Suppressor macrophage (primary cell): Measurements from ENCODE around the gene STXBP1.
"Not testable (repeated sequence)": the region's sequence is repeated elsewhere in the genome, so short reads cannot be mapped to it uniquely, and the experiment has no call there.

Experiments
- DNase-seq, 4 experiments: peaks; one replicate each; pipeline ENCODE4 v3.0.0-alpha.2; 2020 to 2022

The STXBP1 gene

GRCh38 chr9:127614961-127615360 is 2.9 kb downstream of the STXBP1 start:
- peak in 2 of 4 experiments; percentile 20 to 25 for DNase-seq

DNA sequence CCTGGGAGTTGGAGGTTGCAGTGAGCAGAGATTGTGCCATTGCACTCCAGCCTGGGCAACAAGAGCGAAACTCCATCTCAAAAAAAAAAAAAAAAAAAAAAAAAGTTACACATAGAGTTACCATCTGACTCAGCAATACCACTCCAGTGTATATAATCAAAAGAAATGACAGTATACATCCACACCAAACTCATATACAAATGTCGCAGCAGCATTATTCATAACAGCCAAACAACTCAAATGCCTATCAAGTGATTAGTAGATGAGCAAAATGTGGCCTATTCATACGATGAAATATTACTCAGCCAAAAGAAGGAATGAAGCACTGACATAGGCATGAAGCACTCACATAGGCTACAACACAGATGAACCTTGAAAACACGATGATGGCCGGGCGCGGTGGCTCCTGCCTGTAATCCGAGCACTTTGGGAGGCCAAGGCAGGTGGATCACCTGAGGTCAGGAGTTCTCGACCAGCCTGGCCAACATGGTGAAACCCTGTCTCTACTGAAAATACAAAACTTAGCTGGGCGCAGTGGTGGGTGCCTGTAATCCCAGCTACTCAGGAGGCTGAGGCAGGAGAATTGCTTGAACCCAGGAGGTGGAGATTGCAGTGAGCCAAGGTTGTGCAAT is 9.4 kb downstream of the STXBP1 start:
- DNase-seq = not testable (repeated sequence)

GRCh38 chr9:127626752-127627493 is 14.8 kb downstream of the STXBP1 start:
- DNase-seq = no peak

DNA sequence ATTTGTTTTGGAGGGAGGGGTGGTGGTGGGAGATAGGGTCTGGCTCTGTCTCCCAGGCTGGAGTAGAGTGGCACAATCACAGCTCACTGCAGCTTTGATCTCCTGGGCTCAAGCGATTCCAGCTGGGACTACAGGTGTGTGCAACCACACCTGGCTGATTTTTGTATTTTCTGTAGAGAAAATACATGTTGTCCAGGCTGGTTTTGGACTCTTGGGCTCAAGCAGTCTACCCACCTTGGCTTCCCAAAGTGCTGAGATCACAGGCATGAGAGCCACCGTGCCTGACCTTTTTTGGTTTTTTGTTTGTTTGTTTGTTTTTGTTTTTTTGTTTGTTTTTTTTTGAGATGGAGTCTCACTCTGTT is 15.4 kb downstream of the STXBP1 start:
- DNase-seq = no peak

GRCh38 chr9:127628758-127629467 is 16.8 kb downstream of the STXBP1 start:
- peak in 1 of 4 experiments; percentile 14 for DNase-seq

GRCh38 chr9:127629468-127630081 is 17.5 kb downstream of the STXBP1 start:
- peak; percentile 22 to 55 (median 42) for DNase-seq

DNA sequence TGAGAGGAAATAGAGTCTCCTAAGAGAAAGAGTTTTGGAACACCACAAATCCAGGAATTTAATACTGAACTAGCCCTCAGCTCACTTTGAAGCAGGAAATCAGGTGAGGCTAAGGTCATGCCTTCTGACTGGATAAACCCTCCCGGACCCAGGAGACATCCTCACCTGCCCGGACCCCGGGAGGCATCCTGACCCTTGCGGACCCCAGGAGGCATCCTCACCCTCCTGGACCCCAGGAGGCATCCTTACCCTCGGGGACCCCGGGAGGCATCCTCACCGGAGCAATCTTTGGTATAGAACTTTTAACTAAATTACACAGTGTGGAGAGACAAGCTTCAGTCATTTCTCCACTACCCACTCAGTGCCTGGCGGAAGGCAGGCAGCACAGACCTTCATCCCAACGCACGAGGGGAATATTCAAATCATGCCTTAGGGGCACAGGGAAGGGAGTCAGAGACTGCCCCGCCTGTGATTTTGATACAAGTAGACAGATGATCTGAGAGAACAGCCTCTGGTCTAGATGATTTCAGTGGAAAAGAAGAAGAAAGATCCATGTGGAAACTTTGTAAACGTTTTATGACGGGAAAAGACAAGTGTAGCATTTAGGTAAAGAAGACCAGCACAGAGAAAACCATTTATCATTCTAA is 21.3 kb downstream of the STXBP1 start:
- no peak for DNase-seq

- DNase-seq = no peak
These were observed 21.9 kb downstream of the STXBP1 start for GRCh38 chr9:127634021-127634420.

GRCh38 chr9:127634698-127635097 is 22.6 kb downstream of the STXBP1 start:
- DNase-seq = no peak

DNA sequence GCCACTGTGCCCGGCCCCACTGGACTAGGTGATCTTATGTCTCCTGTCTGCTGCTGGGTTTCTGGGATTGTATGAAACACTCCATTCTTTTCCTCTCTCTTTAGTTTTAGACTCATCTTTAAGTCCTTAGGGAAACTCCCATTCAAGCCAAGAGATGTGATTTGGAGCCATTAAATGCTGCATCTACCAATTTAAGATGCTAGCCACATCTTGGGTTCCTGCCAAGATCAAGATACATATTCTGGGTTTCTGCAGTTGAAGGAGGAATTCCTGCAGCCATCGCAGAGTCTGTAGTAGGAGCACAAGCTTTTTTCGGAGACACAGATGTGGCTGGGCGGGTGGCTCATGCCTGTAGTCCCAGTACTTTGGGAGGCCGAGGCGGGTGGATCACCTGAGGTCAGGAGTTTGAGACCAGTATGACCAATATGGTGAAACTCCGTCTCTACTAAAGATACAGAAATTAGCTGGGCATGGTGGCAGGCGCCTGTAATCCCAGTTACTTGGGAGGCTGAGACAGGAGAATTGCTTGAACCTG is 23.2 kb downstream of the STXBP1 start:
- no peak for DNase-seq

GRCh38 chr9:127637322-127637847 is 25.3 kb downstream of the STXBP1 start:
- no peak for DNase-seq

DNA sequence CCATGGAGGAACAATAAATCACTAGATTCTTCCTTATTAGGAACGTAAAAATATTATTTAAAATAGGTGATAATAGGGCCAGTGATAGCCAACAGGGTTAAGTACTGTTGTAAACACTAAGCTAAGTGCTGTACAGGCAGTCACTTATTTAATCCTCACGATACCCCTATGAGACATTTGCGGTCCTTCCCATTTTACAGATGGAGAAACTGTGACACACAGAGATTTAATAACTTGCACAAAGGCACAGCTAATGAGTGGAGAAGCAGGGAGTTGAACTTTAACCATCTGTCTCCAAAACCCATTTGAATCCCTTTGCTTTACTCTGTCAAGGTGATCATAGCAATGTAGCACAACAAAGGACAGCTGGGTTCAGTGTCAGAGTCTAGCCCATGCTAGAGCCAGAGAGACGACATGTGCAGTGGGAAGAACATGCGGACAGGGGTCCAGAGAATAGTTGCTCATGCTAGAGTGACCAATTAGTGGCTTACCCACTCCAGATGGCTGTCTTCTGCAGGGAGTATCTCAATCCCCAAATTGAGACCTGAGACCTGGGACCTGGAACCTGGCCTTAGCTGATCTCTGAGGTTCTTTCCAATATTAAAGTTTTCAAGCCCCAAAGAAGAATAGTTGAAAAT is 28.9 kb downstream of the STXBP1 start:
- no peak for DNase-seq

DNA sequence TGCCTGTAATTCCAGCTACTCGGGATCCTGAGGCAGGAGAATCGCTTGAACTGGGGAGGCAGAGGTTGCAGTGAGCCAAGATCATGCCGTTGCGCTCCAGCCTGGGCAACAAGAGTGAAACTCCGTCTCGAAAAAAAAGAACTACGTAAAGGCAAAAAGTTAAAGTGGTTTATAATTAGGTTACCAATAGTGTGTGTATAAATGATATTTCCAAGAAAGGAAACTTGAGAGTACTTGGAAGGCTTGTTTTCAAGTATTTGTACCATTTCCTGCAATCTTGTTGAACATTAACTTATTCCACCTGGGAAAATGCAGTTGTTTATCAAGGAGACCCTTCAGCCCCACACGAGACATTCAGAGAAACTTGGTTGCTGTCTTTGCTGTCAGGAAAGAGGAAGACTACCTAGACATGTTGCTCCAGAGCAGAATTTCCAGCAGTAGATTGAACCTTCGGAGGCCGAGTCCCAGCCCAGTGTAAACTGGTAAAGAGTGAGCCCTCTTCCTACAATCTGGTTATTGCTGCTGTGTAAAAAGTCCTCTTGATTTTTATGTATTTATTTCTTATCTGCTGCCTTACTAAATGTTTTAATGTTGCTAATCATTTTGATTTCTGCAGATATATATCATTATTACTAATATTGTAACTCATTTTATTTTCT is 30.1 kb downstream of the STXBP1 start:
- no peak for DNase-seq

- no peak for DNase-seq
These were observed 32.2 kb downstream of the STXBP1 start for GRCh38 chr9:127644146-127644827.

- no peak for DNase-seq
These were observed 32.9 kb downstream of the STXBP1 start for GRCh38 chr9:127644943-127645342.

DNA sequence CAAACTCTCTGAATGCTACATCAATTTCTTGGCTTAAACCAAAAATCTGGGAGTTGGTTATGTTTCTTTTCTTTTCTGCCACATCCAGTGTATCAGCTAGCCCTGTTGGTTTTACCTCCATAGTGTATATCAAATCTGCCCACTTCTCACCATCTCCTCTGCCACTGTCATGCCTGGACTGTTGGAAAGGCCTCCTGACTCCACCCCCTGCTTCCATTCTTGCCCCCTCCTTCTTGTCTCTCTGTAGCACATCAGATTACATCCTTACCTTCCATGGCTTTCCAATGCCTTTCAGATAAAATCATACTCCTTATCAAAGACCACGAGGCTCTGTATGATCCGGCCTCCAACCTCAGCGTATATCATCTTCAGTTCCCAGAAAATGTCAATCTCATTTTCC is 35.4 kb downstream of the STXBP1 start:
- DNase-seq = no peak

GRCh38 chr9:127650518-127650917 is 38.4 kb downstream of the STXBP1 start:
- no peak for DNase-seq

GRCh38 chr9:127651697-127652610 is 39.9 kb downstream of the STXBP1 start:
- DNase-seq = no peak

- no peak for DNase-seq
These were observed 40.7 kb downstream of the STXBP1 start for GRCh38 chr9:127652733-127653132.
